Adipocyte (in vitro differentiated cells): ENCODE measurements around the gene DAPP1.

Experiments used
- DNase-seq: peaks from one replicate; pipeline ENCODE4 v3.0.0-alpha.2; 2015; ENCODE audit warnings: low read depth
- H3K27me3 ChIP-seq: replicated peaks from 2 replicates; pipeline ENCODE4 v1.7.0; 2013; ENCODE audit warnings: mild to moderate bottlenecking, low read length, moderate library complexity; ENCODE audit not compliant: control insufficient read depth, insufficient read depth
- H3K36me3 ChIP-seq: 2 replicates; pipeline ENCODE4 v1.7.0; 2013; ENCODE audit warnings: low read length, mild to moderate bottlenecking, moderate library complexity; ENCODE audit not compliant: control insufficient read depth, insufficient read depth, severe bottlenecking
- H3K4me1 ChIP-seq: 2 replicates; pipeline ENCODE4 v1.7.0; 2013; ENCODE audit warnings: mild to moderate bottlenecking, low read length, moderate library complexity; ENCODE audit not compliant: control insufficient read depth, insufficient read depth
- H3K4me3 ChIP-seq: 2 replicates; pipeline ENCODE4 v1.7.0; 2013; ENCODE audit warnings: mild to moderate bottlenecking, low read length, moderate library complexity
- H3K9ac ChIP-seq: 2 replicates; pipeline ENCODE4 v1.7.0; 2013; ENCODE audit warnings: mild to moderate bottlenecking, low read length, moderate library complexity
- H3K9me3 ChIP-seq: 2 replicates; pipeline ENCODE4 v1.7.0; 2013; ENCODE audit warnings: mild to moderate bottlenecking, low read length, moderate library complexity; ENCODE audit not compliant: control insufficient read depth

DAPP1 gene

DNA sequence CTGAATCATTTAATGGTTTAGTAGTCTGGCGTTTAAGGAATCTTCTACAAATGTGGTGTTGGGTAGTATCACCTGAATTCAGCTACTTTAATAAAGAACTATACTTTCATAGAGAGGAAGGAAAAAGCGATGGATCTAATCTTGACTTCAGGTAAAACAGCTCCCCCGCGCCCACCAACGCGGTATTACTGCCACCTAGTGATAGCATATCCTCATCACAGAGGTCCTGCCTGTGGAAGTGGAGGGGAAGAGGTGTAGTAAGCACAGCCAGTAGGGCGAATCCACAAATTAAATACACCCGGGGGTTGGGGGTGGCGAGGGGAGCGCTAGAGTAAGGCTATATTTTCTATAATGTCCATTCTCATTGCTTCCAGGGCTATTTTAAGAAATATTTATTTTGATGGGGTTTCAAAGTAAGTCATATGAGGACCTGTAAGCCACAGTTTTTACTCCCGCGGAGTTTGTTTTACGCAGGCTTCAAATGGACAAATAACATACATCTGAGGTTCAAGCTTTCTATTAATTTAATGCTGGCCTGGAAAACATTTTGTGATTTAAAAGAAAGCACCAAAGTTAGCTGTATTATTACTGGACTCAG lies 8.3 kb upstream of the DAPP1 start:
- no peak overlapping the region for H3K9ac ChIP-seq
- H3K9me3 ChIP-seq, result no peaks in the 10 kb centered on the region
- peaks cover 15% of the 10 kb centered on the region for H3K27me3 ChIP-seq
- DNase-seq, result peak; percentile 68
- H3K4me3 ChIP-seq, result no peak overlapping the region
- H3K36me3 ChIP-seq, result no peaks in the 10 kb centered on the region
- H3K4me1 ChIP-seq, result no peaks in the 10 kb centered on the region

DNA sequence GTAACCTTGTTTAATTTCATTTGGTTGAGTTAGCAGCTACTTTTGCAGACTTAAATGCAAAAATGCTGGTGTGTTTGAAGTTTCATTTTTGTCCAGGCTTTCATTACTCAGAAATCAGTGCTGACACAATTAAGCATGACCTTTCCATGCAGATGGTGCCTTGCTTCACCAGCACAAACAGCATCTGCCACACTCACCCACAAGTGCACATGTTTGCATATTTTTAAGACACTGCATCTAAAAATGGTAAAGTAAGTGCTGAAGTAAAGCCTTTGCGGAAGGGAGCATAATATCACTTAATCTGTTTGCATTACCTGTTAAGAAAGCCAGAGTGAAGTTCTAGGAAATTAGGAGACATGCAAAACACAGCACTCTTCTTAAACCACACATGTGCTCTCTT lies 7.3 kb upstream of the DAPP1 start:
- no peak for DNase-seq
- no peaks in the 10 kb centered on the region for H3K4me1 ChIP-seq

DNA sequence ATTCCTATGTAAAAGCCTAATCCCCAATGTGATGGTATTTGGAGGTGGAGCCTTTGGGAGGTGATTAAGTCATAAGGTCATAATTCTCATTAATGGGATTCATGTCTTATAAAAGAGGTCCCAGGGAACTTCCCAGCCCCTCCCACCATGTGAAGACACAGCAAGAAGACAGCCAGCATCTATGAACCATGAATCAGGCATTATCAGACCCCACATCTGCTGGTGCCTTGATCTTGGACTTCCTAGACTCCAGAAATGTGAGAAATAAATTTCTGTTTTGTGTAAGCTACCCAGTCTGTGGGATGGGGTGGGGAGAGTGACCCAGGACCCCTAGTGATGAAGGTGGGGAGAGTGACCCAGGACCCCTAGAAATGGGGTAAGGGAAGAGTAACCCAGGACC lies 6.1 kb upstream of the DAPP1 start:
- DNase-seq, result no peak
- Histone ChIP-seq H3K9me3 (no peaks in the 10 kb centered on the region), H3K4me1 (no peaks in the 10 kb centered on the region), H3K36me3 (no peaks in the 10 kb centered on the region), H3K9ac (no peak overlapping the region), H3K27me3 (no peaks in the 10 kb centered on the region), H3K4me3 (no peak overlapping the region)

More for the DNA sequence above, 7.3 kb upstream of the DAPP1 start:
- Histone ChIP-seq H3K27me3 (peaks cover 9% of the 10 kb centered on the region), H3K4me3 (no peak overlapping the region), H3K9ac (no peak overlapping the region), H3K36me3 (no peaks in the 10 kb centered on the region), H3K9me3 (no peaks in the 10 kb centered on the region)

DNA sequence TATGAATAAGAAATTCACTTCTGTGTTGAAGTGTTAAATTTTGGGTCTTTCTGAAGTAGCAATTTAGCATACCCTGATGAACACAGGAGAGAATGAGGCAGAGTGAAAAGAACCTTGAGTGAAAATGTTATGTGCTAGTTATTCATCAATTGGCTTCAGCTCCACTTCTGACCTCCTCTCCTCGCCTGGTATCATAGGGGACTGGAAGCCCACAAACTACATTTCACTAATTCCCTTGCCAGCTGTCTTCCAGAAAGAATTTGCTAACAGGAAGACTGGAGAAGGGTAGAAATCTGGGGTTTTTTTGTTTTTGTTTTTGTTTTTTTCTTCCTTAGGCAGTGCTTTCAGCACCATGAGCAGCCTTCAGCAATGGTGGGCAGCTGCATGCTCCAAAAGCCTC lies 5.5 kb upstream of the DAPP1 start:
- Histone ChIP-seq H3K27me3 (peaks cover under 1% of the 10 kb centered on the region), H3K4me3 (no peak overlapping the region), H3K4me1 (no peaks in the 10 kb centered on the region), H3K36me3 (no peaks in the 10 kb centered on the region), H3K9ac (no peak overlapping the region), H3K9me3 (no peaks in the 10 kb centered on the region)
- no peak for DNase-seq

DNA sequence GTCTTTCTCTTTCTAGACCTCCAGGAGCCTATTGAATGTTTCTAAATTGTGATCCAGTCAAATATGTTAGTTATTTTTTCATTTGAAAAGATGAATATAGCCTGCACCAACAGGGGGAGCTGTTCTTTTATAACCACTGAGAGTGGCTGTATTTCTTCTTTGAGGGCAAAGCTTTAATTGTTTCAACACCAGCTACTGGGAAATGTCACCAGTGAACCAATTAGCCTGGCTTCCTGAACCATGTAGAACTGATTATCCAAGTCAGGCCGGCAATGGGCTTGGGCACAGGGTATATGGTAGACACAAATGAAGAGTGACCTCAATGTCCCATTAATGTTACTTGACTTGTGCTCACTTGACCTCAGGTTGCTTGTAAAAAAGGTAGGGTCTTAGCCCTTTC lies 4.8 kb upstream of the DAPP1 start:
- Histone ChIP-seq H3K9me3 (no peaks in the 10 kb centered on the region), H3K27me3 (peaks cover 8% of the 10 kb centered on the region), H3K36me3 (no peaks in the 10 kb centered on the region), H3K4me3 (no peak overlapping the region), H3K9ac (no peak overlapping the region), H3K4me1 (no peaks in the 10 kb centered on the region)
- peak; percentile 58 for DNase-seq

DNA sequence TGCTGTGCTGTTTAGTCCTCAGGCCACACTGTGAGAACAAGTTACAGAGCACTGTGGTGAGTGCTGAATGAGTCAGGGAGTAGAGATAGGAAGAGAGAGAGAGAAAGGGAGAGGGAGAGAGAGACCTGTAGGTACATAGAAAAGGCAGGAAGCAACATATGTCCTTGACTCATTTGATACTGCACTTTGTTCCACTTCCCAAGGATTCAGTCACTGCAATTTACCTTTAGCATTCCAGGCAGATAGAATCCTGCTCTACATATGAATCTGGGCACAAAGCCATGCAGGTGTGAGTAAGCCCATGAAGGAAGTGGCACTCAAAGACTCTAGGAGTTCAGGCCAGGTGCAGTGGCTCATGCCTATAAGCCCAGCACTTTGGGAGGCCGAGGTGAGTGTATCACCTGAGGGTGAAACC lies 1.0 kb upstream of the DAPP1 start:
- H3K9ac ChIP-seq, result no peak overlapping the region
- no peaks in the 10 kb centered on the region for H3K36me3 ChIP-seq
- no peaks in the 10 kb centered on the region for H3K9me3 ChIP-seq

DNA sequence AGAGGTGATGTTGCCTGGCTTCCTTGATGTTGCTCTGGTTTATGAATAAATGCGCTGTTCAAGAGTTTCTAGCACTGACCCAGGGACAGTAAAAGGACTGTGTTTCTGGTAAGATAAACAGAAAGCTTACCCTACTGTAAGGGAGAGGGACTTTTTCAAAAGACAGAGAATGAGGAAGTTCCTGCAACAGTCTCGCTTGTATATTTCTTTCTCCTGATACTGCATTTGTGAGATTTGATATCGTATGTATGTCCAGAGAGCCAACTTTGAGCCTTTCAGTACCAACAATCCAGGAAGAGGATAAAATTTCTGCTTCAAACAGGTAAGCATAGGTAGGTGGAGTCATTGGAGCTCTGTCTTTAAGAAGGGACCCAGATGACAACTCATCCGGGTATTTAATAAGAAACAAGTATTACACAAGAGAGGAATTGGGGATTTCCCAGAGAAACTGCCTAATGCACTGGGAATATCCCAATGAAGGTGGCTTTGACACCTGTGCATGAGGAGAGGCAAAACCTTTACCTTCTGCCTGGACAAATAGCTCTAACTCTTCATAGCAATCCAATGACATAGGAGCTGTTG lies 773 bp downstream of the DAPP1 start:
- no peaks in the 10 kb centered on the region for H3K36me3 ChIP-seq
- no peaks in the 10 kb centered on the region for H3K9me3 ChIP-seq
- H3K4me1 ChIP-seq, result no peaks in the 10 kb centered on the region
- no peak for DNase-seq
- H3K4me3 ChIP-seq, result no peak overlapping the region
- H3K9ac ChIP-seq, result no peak overlapping the region
- peaks cover 24% of the 10 kb centered on the region for H3K27me3 ChIP-seq

More for the DNA sequence above, 1.0 kb upstream of the DAPP1 start:
- Histone ChIP-seq H3K4me3 (no peak overlapping the region), H3K4me1 (no peaks in the 10 kb centered on the region), H3K27me3 (peaks cover 24% of the 10 kb centered on the region)
- no peak for DNase-seq

DNA sequence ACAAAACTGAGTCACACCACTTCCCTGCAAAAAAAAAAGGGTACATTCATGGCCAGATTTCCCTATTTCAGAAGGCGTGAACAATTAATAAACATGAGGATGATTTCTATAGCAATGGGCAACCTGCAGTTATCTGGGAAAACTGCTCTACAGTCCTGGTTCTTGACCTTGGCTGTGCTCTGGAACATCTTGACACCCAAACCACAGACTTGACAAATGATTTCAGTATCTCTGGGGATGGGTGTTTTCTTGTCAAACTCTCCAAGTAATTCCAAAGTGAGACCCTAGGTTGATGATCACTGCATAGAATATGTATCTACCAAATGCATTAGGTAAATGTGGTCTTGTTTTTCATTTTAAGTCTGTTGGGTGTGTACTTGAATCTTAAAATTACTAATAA lies 2.0 kb downstream of the DAPP1 start:
- H3K4me1 ChIP-seq, result no peaks in the 10 kb centered on the region
- no peak for DNase-seq
- H3K27me3 ChIP-seq, result peaks cover 24% of the 10 kb centered on the region
- no peak overlapping the region for H3K4me3 ChIP-seq
- H3K36me3 ChIP-seq, result no peaks in the 10 kb centered on the region
- H3K9ac ChIP-seq, result no peak overlapping the region
- H3K9me3 ChIP-seq, result no peaks in the 10 kb centered on the region

DNA sequence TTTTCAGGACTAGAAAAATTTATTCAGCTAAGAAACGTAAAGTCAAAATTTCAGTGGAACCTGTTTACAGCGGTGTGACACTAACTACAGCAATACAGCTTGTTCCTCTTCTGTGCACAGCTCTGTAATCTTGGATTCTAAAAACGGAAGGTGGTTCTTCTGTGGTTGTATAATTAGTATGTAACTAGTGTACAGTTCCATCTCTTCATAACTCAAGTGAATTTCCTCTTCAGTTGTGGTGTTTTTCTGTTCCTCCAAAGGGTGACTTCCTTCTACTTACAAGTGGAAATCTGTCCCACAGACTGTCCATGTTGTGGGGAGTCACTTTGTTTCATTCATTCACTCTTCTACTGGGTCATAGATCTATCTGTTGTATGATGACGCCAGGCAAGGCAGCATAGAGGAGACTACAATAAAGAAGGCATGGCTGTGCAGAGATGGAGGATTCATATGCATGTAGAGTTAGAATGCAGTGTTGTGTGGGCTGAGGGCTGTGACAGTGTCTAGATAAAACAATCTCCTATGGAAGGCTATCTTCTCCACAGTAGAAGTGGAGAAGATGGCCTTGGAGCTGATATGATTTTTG lies 5.4 kb downstream of the DAPP1 start:
- DNase-seq, result no peak
- H3K9me3 ChIP-seq, result no peaks in the 10 kb centered on the region
- H3K4me1 ChIP-seq, result no peaks in the 10 kb centered on the region
- H3K27me3 ChIP-seq, result peaks cover 15% of the 10 kb centered on the region
- no peaks in the 10 kb centered on the region for H3K36me3 ChIP-seq
- H3K9ac ChIP-seq, result no peak overlapping the region
- no peak overlapping the region for H3K4me3 ChIP-seq

DNA sequence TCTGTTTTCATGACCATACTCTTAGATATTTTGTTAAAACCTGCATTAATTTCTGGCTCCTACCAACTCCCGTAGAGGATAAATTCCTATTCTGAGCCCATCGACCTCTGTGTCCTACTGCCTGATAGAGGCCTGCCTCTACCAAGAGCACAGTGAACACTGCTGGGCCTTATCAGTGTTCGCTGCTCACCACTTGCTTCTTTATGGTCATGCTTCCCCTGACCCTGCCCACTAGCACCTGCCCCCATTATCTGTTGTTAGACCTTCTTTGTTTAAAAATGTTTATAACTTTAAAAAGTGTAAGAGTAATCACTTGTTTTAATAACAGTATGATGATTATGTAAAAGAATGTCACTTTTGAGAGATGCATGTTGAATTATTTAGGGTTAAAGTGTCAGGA lies 6.1 kb downstream of the DAPP1 start:
- no peak for DNase-seq
- H3K36me3 ChIP-seq, result no peaks in the 10 kb centered on the region
- H3K9me3 ChIP-seq, result no peaks in the 10 kb centered on the region
- no peak overlapping the region for H3K4me3 ChIP-seq
- no peak overlapping the region for H3K9ac ChIP-seq
- peaks cover 7% of the 10 kb centered on the region for H3K27me3 ChIP-seq
- H3K4me1 ChIP-seq, result peaks cover 3% of the 10 kb centered on the region

DNA sequence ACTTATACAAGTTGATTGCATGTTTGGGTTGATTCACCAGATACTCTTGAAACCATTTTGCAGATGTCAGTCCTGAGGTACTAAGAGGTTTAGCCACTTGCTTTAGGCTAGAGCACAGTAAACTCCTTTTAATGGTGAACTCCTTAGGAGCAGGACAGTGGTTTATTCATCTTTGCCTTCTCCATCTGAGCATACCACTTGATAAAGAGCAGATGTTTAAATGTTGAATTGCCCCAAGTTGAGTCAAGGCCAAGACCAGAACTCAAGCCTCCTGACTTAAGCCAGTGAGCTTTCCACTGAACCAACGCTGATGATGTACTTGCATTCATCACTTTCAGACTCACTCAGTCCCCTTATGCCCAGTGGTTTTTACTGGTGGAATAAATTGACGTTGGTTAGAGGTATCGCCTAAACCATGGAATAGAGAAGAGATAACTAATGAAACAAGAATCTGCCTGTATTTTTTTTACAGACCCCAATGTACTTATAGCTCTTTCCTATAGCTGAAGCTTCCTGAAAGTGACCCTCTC lies 7.5 kb downstream of the DAPP1 start:
- H3K9ac ChIP-seq, result no peak overlapping the region
- no peak overlapping the region for H3K4me3 ChIP-seq
- H3K9me3 ChIP-seq, result no peaks in the 10 kb centered on the region
- H3K36me3 ChIP-seq, result no peaks in the 10 kb centered on the region
- peaks cover 5% of the 10 kb centered on the region for H3K4me1 ChIP-seq
- peak; percentile 18 for DNase-seq
- H3K27me3 ChIP-seq, result no peaks in the 10 kb centered on the region
